NCI-H1048 (cell line): ENCODE data around the gene CDT1.

Experiments
- DNase-seq: peaks from one replicate; lab custom pipeline; 2025; lab: John Stamatoyannopoulos, UW

CDT1 gene

GRCh38 chr16:88856122-88856827 lies 52.7 kb downstream of the CDT1 start:
- DNase-seq = no peak

DNA sequence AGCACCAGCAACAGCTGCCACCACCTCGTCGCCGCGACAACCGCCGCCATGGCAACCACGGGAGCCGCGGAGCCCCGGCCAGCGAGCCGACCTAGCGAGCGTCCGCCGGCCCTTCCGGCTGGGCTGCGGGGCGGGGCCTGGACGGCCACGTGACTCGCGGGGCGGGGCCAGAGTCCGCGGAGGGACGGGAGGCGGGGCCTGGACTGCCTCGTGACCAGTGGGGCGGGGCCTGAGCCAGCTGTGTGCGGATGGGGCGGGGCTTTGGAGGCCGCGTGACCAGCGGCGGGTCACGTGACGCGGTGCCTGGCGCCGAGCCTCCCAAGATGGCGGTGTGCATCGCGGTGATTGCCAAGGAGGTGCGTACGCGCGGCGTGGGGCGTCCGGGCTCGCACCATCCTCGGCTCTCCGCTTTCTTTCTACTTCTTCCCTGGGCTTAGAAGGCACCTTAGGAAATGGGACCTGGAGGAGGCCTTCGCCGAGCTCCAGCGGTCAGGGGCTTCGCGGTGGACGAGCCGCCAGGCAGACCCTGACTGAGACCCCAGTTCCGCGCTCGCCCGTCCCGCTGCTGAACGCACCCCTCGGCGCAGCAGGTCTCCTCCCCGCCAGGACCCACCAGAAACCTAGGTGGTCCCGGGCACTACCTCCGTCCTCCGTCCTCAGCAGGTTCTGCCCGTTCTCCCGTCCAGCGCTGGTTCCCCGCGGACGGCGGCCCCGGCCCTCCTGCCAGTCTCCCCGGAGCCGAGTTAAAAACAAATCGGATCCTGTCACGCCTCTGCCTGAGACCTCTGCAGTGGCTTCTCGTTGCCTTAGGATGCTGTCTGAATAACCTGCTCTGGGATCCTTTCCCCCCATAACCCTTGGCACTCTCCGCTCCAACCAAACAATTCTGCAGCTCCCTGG lies 53.5 kb downstream of the CDT1 start, which contains the start of the genes GALNS and TRAPPC2L:
GALNS (minus strand) TSS at position 120 of the 900 bp plus-strand sequence; CDS start at position 50, 70 bp downstream.
TRAPPC2L (plus strand) TSS at position 300 of the 900 bp plus-strand sequence; CDS start at position 324, 24 bp downstream.
- DNase-seq = peak; percentile 80

GRCh38 chr16:88857728-88858339 lies 54.2 kb downstream of the CDT1 start:
- DNase-seq = no peak
